ENCODE results near the gene ABL1.

Gene ABL1

DNA sequence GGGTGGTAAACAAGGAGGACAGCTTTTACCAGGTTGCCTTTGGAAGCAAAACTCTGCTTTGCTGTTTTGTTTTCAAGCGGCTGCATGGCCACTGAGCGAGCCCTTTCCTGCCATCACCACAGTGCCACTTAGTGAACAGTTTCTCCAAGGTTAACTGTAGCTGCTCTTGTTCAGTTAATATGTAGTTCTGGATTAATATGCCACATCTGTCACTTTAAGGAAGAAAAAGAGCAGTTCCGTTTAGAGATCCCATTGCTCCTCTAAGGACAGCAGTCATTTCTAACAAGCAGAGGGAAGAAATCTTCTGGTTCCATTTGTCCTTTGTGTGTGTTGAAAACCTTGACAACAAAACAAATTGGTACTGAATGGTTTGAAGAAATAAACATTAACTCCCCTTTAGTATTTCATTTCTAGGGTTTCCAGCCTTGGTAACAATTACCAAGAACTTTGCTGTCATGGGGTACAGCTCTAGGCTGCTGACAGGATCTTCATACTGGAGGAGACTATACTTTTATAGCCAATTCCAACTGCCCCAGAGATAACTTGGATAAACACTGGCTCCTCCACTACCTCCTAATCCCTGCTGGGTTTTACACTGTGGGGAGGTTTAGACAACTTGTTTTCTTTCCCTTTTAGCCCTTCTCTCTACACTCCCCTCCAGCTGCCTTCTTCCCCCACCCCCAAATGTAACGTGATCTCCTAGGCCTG is 10.3 kb upstream of the ABL1 start:
- no peak for DNase-seq (ENCODE audit: extremely low read depth in 1 of 2, low read depth in 1 of 2)

DNA sequence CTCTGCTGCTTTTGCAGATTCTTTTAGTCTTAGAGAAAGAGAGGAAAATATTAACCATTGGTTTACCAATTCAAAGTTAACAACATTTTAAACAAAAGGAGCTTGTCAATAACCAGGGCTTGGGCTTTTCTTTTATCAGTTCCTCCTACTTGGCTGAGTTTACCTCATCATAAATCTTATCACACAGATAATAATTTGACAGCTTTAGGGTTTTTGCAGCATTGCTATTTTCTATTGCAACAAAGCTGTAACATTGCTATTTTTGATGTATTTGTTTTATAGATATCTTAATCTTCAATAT is 9.8 kb upstream of the ABL1 start:
- DNase-seq (ENCODE audit: extremely low read depth in 1 of 2, low read depth in 1 of 2): no peak

- no peak for DNase-seq (ENCODE audit: extremely low read depth in 1 of 2, low read depth in 1 of 2)
Measured at GRCh38 chr9:130825809-130826208, 9.2 kb upstream of the ABL1 start.

DNA sequence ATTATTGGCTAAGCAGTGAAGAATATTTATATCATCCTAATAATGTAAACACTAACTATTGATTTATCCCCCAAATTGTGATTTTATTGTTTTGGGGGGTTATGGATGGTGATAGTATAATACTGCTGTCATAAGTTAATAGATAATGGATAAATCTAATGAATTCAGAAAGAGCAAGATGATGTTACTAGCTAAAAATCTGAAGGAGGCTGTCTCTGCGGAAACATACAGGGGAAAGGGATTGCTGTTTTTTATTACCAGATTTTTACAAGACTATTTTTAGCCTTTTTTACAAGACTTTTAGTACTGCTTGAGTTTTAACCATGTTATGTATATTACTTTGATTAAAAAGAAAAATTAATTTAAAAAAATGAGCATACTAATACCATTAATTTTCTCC is 5.3 kb upstream of the ABL1 start:
- no peak for DNase-seq (ENCODE audit: extremely low read depth in 1 of 2, low read depth in 1 of 2)

GRCh38 chr9:130830231-130830760 is 4.8 kb upstream of the ABL1 start:
- no peak for DNase-seq (ENCODE audit: extremely low read depth in 1 of 2, low read depth in 1 of 2)

GRCh38 chr9:130831077-130831476 is 4.0 kb upstream of the ABL1 start:
- DNase-seq (ENCODE audit: extremely low read depth in 1 of 2, low read depth in 1 of 2): no peak

GRCh38 chr9:130833031-130833990 is 1.7 kb upstream of the ABL1 start:
- DNase-seq (ENCODE audit: extremely low read depth in 1 of 2, low read depth in 1 of 2): no peak

DNA sequence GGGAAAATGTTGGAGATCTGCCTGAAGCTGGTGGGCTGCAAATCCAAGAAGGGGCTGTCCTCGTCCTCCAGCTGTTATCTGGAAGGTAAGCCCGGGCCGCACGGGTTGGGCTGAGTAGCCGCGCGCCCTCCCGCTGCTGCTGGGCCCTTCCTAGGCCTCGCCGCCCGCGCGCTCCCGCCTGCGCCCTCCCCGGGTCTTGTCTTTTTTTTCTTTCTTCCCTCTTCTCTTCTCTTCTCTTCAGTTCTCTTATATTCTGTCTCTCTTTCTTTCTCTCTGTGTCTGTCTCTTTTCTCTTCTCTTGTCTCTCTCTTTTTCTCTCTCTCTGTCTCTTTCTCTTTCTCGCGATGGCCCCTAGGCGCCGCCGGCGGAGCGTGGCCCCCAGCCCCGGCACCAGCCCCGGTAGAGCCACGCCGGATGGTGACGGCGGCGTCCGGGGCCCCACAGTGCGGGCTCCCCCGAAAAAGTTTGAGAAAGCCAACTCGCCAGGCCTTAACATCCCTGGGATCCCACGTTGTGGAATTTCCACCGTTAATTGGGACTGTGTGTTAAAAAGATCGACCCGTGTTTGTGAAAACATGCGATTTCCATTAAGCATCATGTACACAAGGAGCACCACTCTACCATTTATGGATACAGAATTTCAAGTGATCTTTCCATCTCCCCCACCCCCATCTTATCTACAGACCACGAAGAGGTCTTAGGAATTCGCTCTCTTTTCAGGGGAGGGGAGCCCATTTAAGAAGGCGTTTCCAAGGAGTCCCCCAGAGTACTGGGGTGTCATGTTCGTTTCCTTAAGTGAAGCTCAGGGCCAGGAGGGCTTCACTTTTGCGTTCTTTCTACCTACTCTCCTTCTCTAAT is 616 bp downstream of the ABL1 start:
- no peak for DNase-seq (ENCODE audit: extremely low read depth in 1 of 2, low read depth in 1 of 2)

- DNase-seq (ENCODE audit: extremely low read depth in 1 of 2, low read depth in 1 of 2): no peak
Measured at GRCh38 chr9:130837002-130837511, 2.0 kb downstream of the ABL1 start.

GRCh38 chr9:130837643-130838042 is 2.6 kb downstream of the ABL1 start:
- no peak for DNase-seq (ENCODE audit: extremely low read depth in 1 of 2, low read depth in 1 of 2)

DNA sequence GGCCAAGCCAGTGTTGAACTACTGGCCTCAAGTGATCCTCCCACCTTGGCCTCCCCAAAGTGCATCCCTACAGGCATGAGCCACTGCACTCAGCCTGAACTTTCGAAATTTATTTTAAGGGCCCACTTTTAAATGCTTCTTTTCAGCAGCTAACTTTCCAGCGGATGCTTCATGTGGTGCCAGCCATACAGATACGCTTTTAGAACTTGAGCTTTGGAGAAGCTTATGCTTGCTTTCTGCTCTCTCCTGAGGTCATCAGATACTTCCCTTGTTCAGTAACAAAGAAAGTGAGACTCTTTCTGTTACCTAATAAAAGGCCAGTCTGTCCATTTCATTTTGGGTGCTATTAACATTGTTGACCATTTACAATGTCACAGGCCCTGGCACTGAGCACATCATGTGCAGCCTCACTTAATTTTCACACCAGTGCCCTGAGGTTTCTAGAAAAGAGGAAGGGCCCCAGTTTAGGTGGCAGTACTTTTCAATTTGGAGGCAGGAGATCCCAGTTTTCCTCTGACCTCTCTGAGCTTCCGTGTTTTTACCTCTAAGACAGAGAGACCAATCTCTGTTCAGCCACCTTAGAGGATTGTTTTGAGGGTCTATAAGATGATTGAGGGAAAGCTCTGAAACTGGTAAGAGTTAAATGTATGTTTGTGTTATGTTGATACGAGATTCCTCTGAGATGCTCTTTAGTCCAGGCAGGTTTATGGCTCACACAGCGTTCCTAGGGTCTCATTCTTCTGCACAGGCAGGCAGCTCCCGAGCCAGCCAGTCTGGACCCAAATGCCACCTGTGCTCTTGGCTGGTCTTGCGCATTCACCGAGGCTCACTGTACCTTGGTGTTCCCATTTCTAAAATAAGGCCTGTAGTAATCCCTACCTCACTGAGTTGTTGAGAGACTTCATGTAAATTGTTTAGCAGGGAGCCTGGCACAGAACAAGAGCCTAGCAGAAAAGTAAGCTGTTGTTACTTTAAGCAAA is 4.4 kb downstream of the ABL1 start:
- DNase-seq (ENCODE audit: extremely low read depth in 1 of 2, low read depth in 1 of 2): no peak

DNA sequence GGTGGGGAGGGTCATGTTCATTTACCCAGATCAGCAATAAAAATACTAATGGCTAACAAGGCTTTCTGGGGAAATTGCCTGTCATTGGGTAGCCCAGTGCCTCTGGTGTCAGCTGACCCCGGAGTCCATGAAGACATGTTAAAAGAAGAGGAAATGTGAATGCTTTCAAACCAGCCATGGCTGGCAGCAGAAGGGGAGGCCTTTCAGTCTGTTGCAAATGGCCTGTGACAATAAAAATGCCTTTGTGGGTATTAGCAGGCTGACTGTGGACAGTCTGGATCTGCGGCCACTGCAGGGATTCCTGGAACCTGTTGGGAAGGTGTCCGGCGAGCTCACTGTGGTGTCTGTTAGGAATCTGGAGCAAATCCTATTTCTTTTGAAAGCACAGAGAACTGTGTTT is 7.5 kb downstream of the ABL1 start:
- DNase-seq (ENCODE audit: extremely low read depth in 1 of 2, low read depth in 1 of 2): no peak

- no peak for DNase-seq (ENCODE audit: extremely low read depth in 1 of 2, low read depth in 1 of 2)
Measured at GRCh38 chr9:130843049-130843908, 8.2 kb downstream of the ABL1 start.

GRCh38 chr9:130844044-130844451 is 9.0 kb downstream of the ABL1 start:
- DNase-seq (ENCODE audit: extremely low read depth in 1 of 2, low read depth in 1 of 2): no peak

DNA sequence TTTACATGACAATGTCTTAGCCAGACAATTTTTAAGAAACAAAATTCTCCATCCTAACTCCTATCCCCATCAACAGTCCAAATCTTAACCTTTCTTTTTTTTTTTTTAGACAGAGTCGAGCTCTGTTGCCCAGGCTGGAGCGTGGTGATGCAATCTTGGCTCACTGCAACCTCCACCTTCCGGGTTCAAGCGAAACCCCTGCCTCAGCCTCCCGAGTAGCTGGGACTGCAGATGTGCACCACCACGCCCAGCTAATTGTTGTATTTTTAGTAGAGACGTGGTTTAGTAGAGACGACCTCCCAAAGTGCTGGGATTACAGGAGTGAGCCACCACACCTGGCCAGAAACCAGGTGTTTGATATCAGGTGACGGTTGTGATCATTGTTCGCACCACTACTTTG is 10.2 kb downstream of the ABL1 start:
- DNase-seq (ENCODE audit: extremely low read depth in 1 of 2, low read depth in 1 of 2): no peak

DNA sequence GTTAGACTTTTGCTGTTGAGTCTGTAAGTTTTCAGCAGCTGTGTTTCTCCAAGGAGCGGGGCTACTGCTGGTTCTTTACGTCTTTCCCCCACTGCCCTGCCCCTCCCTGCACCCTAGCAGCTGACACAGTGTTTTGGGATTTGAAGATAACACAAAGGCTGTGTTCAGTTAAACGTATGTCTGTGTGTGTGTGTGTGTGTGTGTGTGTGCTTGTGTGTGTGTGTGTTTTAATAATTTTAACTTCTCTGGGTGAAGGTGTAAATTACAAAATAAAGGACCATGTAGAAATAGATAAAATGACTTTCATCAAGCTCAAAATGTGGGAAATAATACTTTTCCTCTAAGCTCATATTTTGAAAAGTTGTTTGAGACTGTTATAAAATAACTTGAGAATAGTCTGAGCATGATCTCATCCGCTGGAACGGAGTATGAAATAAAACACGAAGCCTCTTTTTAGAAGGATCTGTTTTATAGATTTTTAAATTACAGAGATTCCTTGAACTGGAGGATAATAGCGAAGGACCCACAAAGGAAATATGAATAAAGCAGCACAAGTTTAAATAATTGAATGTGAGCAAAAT is 10.9 kb downstream of the ABL1 start:
- no peak for DNase-seq (ENCODE audit: extremely low read depth in 1 of 2, low read depth in 1 of 2)

DNA sequence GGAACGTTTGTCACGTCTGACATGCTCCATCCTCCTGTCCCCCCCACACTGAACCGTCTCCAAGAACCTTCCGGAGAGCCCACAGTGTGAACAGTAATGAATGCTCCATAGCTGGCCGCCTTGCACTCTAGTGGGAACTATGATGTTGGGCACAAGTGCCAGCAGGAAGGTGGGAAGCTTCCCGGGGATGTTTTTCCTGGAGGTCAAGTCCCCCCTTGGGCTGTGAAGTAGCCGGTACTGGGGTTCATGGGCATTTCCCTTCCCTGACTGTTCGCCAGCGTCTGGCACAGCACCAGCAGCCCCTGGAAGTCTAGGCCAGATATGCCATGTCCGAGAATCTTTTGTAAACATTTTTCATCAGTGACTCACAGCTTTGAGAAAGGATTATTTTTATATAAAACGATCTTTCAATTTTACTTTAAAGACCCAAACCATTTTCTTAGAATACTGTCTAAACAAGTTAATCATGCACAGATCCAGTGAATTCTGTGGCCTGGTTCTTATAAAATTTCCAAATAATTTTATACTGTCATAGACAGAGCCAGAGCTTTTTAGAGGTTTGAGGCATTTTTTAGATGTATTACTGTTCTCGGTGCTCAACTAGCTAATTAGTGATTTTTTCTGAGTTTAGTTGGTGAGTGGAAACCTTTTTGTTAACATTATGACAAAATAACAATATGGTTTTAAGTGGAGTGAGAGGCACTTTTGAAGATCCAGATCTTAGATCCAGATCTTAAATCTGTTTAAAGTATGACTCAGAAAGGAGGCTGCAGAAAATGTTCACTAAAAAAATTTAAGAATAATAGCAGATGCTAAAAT is 11.6 kb downstream of the ABL1 start:
- no peak for DNase-seq (ENCODE audit: extremely low read depth in 1 of 2, low read depth in 1 of 2)

Data from activated CD8-positive, alpha-beta memory T cell treated with anti-CD3 and anti-CD28 coated beads for 1 hour (primary cell).